Frontal cortex (tissue), 4 donors: ENCODE measurements around the gene SAMM50. TPM values are rescaled to one million over a fixed set of nuclear protein-coding genes. Genes with fewer than 3 reads are reported as not detected.

Experiments
- DNase-seq, 2 donors: peaks; one replicate each; pipeline ENCODE4 v3.0.0; 2012; ENCODE audit warnings: low spot score in 2 of 2
- FAIRE-seq: peaks from 2 replicates; lab custom pipeline; 2012; peaks lifted over from hg19 to GRCh38; lab: Jason Lieb, UNC
- total RNA-seq: library from RNA; depleted of rRNA; stranded (reverse); fragments of >200 nt; gene quantifications from one replicate; pipeline ENCODE4 v1.2.3, GENCODE V29; 2014
- donor health status: control.
- donor health status: control.
- donor health status: control.

Gene SAMM50
- total RNA-seq, 1 donor from 2014 or later: 32.6 TPM

DNA sequence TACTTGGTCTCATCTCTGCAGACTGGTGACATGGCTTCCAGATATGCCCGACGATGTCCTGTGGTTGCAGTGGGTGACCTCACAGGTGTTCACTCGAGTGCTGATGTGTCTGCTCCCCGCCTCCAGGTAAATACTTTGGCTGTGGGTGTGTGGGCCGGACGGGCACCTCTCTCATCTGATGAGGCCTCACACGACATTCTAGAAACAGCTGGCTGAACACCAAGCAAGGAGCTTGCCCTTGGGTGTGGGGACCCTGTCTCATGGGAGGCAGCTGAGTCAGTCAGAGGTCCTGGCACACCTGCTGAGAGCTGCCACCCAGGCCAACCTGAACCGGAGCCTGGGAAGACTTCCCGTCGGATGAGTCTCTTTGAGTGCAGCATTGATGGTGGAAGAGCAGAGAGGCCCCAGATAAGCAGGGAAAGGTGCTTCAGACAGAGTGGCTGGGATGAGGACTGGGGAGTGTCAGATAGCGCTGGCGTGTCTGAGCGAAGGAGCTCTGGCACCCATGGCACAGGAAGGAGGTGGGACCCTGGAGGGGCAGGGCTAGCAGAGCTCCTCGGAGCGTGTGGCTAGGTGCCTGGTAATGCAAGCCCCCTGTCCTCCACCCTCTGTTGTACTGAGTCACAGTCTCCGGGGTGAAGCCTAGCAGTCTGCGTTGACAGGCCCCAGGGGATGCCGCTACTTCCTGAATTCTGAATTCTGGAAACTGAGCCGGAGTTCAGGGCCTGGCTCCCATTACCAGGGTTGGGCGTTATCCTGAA lies 10.4 kb upstream of the SAMM50 start:
- FAIRE-seq (no peak), DNase-seq (no peak)

DNA sequence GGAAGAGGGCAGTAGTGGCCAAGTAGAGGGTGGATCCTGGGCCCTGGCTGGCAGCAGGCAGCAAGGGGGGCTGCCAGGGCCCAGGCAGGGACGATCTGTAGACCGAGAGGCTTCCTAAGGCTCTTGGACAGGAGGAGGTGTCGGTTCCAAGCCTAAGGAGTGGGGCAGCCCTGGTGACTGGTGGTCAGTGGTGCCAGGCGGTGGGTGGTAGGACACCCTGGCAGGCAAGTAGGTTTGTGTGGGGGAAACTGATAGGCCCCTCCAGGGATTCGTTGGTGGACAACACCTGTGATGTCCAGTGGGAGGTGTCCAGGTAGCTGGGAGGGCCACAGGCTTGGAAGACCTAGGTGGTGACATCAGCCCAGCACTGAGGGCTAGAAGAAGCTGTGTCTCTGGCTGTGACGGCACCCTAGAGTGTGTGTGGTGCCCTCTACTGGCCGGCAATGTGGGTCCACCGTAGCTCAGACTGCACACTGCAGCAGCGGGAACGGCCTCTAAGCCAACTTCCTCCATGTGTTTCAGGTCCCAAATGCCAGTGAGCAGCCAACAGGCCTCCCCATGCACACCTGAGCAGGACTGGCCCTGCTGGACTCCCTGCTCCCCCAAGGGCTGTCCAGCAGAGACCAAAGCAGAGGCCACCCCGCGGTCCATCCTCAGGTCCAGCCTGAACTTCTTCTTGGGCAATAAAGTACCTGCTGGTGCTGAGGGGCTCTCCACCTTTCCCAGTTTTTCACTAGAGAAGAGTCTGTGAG lies 9.4 kb upstream of the SAMM50 start:
- FAIRE-seq (no peak), DNase-seq (peak in 1 of 2 donors; percentile 57)

DNA sequence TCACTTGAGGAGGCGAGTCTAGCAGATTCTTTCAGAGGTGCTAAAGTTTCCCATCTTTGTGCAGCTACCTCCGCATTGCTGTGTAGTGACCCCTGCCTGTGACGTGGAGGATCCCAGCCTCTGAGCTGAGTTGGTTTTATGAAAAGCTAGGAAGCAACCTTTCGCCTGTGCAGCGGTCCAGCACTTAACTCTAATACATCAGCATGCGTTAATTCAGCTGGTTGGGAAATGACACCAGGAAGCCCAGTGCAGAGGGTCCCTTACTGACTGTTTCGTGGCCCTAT lies 8.9 kb upstream of the SAMM50 start:
- no peak for FAIRE-seq
- no peak for DNase-seq

DNA sequence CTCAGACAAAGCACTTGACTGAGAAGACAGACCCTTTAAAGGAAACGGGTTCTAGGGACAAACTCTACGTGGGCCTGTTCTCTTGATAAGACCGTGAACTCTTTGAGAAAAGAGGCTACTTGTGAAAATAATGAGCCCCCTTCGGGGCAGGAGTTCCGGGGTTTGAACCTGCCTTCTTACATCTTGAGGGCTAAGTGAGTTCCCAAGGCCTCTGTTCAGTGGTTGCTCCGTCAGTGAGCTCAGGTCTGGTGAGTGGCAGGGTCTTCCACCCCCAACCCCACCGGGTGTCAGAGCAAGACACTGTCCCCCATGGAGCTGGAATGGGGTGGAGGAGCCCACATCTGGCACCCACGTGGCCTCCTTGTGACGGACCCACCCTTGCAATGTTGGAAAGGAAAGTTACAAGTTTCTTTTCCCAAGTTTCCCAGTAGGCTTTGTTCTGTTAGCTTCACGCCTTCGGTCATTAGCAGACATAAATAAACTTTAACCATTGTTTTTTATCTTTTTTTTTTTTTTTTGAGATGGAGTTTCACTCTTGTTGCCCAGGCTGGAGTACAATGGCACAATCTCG lies 6.3 kb upstream of the SAMM50 start:
- DNase-seq (no peak), FAIRE-seq (no peak)

DNA sequence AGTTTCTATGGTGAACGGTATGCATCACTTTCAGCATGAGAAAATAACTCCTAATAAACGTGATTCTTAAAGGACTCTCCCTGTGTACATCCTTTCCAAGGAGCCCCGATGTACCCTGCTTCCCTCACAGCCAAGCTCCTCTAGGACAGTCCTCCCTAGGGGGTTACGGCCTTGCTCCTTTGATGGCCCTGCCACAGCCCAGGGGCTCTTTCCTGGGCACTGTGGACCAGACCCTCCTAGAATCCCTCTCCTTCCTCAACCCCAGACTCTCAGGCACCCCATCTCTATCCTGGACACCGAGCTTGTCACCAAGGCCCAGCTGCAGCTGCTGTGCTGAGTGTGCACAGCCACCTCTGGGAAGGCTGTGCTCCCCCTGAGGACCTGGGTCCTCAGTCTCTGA lies 3.9 kb upstream of the SAMM50 start:
- no peak for DNase-seq
- no peak for FAIRE-seq

DNA sequence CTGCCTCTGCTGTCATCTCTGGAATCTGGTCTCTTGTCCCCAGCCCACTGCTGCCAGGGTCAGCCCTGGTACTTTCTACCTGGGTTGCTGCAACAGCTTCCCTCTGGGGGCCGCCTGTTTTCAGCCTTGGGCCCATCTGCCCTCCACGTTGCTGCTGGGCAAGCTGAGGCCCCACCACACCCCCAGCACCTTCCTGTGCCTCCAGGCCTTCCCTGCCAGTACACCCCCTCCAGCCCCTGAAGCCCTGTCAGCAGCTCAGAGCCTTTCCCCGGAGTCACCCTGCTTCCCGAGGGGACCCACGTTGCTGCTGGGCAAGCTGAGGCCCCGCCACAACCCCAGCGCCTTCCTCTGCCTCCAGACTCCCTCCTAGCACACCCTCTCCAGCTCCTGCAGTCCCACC lies 3.3 kb upstream of the SAMM50 start:
- FAIRE-seq: no peak
- no peak for DNase-seq

DNA sequence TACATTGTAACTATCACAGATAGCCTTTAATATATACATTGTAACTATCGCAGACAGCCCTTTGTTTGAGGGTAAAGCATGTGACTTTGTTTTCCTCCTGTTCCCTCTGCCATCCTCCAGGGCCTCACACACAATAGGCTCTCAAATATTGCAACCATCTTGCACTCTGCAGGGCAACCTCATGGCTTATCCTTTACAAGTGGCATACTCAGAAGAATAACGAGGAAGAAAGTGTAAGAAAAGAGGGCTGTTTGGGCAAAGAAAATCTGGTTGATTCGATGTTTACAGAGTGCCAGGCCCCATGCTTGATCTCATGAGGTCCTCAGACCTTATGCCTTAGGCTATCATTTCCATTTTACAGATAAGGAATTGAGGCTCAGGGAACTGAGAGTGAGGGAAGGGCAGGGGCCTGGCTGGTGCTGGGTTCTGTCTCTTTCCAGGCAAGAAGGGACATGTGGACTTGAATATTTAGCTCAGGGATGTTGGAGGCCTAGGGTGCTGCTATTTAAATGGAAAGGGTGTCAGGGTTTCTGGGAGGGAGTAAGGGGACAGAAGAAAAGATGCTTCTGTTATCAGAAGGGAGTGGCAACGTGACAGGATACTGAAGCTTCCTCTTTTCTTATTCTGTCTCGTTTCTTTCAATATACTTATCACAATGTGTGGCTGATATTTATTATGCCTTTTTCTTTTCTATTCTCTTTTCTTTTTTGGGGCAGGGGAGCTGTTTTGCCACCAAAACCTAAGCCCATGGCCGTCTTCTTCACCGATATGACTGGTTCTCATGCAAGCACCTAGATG lies 1.1 kb upstream of the SAMM50 start:
- FAIRE-seq: no peak

DNA sequence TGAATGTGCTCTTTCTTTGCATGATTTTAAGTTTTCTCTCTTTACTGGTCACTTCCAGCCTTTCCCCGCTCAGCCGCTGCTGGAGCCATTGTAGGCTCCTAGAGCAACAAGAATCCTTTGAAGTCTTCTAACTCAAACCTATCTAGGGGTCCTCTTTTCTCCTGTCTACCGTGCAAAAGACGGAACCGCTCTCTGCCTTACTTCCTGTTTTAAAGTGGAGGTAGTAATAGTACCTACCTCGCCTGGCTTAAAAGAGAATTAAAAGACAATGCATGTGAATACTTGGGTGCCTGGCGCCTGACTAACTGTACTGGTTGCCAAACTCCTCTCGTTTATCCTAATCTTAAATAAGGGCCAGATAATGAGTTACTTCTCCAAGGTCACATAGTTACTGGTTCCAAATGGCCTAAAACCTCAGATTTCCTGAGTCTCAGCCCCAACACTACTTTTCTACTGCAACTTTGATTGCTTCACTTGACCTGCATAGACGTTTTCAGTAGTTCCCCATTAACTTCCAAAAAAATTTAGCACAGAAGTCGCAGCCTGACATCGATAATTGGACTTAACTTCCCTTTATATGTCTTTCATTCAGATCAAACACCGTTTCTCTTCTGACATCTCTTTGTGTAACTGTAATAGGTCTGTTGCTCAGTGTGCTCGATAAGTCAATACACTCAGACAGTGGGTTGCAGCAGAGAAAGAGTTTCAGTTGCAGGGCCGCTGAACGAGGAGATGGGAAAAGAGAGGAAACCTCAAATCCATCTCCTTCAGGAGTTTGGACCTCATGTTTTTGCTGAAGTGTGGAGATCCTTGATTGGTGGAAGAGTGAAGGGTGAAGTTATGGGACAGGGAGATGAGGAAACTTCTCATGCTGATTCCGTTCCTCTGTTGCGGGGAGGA lies 891 bp downstream of the SAMM50 start:
- no peak for DNase-seq
- FAIRE-seq: no peak

More for the DNA sequence above, 1.1 kb upstream of the SAMM50 start:
- no peak for DNase-seq

DNA sequence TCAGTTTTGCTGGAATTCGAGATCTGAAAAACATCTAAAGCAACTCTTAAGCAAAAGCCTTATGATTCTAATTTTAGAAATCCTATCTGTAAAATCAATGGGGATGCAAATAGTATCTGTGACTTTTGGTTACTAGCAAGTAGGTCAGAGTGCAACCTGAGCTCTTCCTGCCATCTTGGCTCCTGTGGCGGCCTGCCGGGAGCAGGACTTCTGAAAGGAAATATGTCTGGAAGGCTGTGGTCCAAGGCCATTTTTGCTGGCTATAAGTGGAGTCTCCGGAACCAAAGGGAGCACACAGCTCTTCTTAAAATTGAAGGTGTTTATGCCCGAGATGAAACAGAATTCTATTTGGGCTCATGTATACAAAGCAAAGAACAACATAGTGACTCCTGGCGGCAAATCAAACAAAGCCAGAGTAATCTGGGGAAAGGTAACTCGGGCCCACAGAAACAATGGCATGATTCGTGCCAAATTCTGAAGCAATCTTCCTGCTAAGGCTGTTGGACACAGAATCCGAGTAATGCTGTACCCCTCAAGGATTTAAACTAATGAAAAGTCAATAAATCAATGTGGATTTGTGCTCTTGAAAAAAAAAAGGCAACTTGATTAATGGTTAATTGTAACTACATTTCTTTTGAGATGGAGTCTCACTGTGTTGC lies 1.7 kb downstream of the SAMM50 start:
- FAIRE-seq: no peak
- no peak for DNase-seq

DNA sequence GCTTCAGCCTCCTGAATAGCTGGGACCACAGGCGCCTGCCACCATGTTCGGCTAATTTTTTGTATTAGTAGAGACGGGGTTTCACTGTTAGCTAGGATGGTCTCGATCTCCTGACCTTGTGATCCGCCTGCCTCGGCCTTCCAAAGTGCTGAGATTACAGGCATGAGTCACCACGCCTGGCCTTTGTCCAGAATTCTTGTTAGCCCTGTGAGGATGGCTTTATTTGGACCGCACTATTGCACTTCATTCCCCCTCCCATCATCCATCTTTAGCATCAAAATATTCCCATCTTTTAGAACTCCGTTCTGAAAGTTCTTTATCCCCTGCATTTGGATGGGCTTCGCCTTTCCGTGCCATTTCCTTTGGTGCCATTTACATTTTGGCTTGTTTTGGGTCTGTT lies 2.6 kb downstream of the SAMM50 start:
- FAIRE-seq: no peak
- no peak for DNase-seq

DNA sequence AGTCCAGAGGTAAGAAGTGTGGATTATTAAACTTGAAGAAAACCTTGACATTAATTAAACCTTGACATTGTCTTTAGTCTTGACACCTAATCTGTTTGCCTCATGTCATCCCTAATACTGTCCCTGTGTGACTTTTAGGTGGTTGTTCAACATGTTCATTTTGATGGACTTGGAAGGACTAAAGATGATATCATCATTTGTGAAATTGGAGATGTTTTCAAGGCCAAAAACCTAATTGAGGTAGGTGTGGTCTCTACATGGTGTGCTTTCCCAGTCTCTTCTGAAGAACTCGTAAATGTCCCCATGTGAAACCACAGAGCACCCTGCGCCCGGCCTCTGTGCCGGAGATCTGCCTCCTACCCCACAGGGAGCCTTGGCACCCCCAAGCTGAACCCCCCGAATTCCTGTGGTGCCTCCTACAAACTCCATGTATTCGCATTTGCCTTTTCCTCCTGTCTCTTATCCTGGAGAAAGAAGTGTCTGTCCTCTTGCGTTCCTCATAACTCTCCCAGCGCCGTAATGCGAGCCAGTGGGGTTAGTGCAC lies 9.1 kb downstream of the SAMM50 start:
- FAIRE-seq (no peak), DNase-seq (no peak)

DNA sequence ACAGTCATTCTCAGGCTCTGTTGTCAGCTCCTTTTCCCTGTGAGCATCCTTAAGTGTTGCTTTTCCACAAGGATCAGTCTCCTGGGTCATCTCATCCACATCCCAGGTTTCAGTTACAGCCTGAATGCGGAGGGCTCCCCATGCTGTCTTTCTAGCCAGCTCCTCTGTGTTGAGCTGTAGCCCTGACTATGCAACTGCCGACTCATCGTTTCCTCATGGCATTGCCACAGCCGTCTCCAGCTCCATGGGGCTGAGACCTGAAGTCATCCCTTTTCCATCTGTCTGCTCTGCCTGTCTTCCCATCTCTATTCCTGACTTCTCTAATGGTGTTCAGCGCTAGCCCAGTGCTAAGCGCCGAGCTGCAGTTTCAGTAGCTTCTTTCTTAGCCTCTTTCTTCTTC lies 11.8 kb downstream of the SAMM50 start:
- no peak for DNase-seq
- no peak for FAIRE-seq

DNA sequence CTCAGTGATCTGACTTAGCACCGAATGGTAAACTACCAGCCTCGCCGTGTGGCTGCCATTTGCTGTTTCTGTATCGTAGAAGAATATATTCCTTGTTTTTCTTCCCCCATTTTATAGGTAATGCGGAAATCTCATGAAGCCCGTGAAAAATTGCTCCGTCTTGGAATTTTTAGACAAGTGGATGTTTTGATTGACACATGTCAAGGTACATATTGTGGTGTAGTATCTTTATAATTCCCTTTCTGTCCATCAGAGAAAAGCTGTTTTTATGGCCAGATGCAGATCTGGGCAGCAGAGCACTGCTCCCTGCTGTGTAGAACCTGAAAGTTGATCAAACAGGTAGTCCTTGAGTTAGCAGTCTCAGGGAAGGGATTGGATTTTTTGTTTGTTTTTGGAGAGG lies 13.4 kb downstream of the SAMM50 start:
- DNase-seq: no peak

DNA sequence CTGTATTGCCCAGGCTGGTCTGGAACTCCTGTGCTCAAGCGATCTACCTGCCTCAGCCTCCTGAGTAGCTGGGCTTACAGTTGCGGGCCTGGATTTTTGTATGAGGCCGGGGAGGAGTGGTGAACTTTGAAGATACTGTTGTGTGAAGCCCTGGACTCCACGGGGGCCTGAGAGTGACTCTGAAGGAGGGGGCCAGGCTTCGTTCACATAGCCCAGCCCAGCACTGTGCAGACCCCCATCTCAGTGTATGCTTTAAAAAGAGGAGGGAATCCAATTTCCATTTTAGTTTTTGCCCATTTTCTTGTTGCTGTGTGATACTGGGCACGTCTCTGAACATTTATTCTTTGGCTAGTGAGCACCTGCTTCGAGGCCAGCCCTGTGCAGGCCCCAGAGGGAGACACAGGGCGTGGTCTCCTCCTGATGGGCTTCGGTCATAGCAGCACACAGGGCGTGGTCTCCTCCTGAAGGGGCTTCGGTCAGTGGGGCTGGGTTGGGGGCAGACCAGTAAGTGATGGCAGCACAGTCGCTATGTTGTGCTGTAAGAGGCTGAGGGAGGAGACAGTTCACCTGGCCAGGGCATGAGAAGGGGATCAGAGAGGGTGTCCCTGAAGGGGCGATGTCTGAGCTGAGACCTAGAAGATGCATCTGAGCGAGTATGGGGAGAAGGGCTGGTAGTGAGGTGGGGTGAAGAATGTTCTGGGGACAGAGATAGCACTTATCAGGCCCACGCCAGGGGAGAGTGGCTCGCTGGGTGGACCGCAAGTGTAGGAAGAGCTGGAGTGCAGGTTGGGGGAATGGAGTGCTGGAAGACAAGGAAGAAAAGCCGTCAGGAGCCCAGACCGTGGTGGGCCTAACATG lies 14.0 kb downstream of the SAMM50 start:
- FAIRE-seq (no peak), DNase-seq (no peak)

More for the DNA sequence above, 13.4 kb downstream of the SAMM50 start:
- FAIRE-seq: no peak

DNA sequence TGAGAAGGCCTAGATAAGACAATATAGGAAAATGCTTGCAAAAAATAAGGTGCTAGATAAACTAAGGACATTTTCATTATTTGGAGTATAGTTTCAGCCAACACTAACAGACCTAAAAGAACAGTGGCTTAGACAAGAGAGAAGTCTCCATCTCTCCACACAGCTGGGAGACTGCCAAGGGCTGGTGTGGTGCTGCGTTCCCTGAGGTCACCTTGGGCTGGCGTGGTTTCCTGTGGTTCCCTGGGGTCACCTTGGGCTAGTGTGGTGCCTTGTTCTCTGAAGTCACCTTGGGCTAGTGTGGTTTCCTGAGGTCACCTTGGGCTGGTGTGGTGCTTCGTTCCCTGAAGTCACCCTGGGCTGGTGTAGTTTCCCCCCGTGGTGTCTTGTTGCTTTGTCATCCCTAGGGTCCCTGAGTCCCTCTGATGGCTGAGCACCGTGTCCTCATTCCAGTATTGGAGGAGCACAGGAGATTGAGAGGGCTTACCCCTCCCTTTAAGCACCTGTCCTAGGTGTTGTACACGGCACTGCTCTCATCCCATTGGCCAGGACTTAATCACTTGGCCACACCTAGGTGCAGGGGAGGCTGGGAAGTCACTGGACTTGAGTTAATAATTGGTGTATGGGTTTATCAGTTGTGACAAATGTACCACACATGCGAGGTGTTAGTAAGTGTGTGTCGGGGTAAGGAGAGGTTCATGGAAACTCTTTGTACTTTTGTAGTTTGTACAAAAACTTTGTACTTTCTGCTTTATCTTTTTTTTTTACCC lies 14.9 kb downstream of the SAMM50 start:
- FAIRE-seq (no peak), DNase-seq (no peak)

DNA sequence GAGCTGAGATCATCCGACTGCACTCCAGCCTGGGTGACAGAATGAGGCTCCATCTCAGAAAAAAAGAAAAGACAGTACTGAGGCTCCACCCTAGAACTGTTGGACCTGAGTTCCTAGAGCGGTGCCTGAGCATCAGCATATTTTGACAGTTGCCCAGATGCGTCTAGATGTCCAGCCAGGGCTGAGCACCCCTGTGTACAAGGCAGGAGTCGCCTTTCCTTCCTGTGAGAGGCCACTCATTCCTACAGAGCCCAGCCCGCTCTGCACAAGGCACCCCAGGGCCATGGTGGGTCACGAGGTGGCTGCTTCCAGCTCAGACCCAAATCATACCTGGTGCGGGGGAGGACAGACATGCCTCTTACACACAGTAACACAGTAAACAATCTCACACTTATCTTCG lies 15.9 kb downstream of the SAMM50 start:
- no peak for FAIRE-seq
- no peak for DNase-seq

DNA sequence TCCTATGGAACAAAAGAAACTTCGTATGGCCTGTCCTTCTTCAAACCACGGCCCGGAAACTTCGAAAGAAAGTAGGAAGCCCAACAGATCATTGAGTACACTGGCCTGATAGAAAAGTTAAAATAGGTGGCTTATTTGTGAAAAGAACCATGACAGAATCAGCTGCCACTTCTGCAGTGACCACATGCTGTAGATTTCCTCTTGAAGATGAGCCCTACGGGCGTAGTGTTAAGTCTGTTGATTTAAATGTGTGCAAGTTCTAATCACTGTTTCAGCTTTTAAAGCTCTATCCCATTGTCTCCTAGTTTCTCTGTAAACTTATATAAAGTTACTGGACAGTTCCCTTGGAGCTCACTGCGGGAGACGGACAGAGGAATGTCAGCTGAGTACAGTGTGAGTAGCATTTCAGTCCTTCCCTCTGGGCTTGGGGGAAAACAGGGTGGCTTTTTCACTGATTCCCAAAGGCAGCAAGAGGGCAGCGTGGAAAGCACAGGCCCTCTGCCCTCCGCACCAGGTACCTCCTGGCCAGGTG lies 17.8 kb downstream of the SAMM50 start:
- FAIRE-seq (no peak), DNase-seq (no peak)
